K562 (cell line): ENCODE results near the gene CFAP298. TPM values are rescaled to one million over a fixed set of nuclear protein-coding genes. Genes with fewer than 3 reads are reported as not detected.
A peak's percentile ranks its signal among the peaks of the same experiment; 100 is the strongest.

ENCODE experiments used
- BRD9 ChIP-seq: fragments of 450-650 bp; IDR thresholded peaks from 2 replicates; pipeline ENCODE4 v1.6.1; 2018; ENCODE audit warnings: low read depth; ENCODE audit not compliant: partially characterized antibody
- CTCFL ChIP-seq: IDR thresholded peaks from 2 replicates; pipeline ENCODE4 v1.6.1; 2011; ENCODE audit warnings: borderline replicate concordance, low read depth, mild to moderate bottlenecking, moderate library complexity, low read length; ENCODE audit not compliant: insufficient read depth, poor library complexity, severe bottlenecking
- ERF ChIP-seq: fragments of 450-650 bp; formaldehyde crosslinking; IDR thresholded peaks from 2 replicates; pipeline ENCODE4 v1.4.0; 2020; ENCODE audit warnings: mild to moderate bottlenecking, mixed read lengths
- HBP1 ChIP-seq: fragments of 450-650 bp; formaldehyde crosslinking; IDR thresholded peaks from 2 replicates; pipeline ENCODE4 v1.4.0; 2022; ENCODE audit warnings: missing genetic modification characterization
- HCFC1 ChIP-seq: IDR thresholded peaks from 2 replicates; pipeline ENCODE4 v1.6.1; 2012; ENCODE audit warnings: low read depth, low read length, improper control_type of control experiment
- NFATC3 ChIP-seq: fragments of 450-650 bp; IDR thresholded peaks from 2 replicates; pipeline ENCODE4 v1.6.1; 2017; ENCODE audit warnings: mild to moderate bottlenecking
- NFYB ChIP-seq: IDR thresholded peaks from 2 replicates; pipeline ENCODE4 v1.6.1; 2011; ENCODE audit warnings: mild to moderate bottlenecking, moderate library complexity; ENCODE audit not compliant: insufficient read length; ENCODE audit errors: extremely low read depth
- PPARD ChIP-seq: fragments of 250-450 bp; sonication (Bioruptor Pico); IDR thresholded peaks from 2 replicates; pipeline ENCODE4 v1.8.0; 2022; ENCODE audit warnings: inconsistent platforms, mild to moderate bottlenecking, moderate library complexity
- ZNF143 ChIP-seq: sonication (generic); formaldehyde crosslinking; IDR thresholded peaks from 2 replicates; pipeline ENCODE4 v1.9.0; 2022; ENCODE audit warnings: mild to moderate bottlenecking, missing genetic modification reagents
- ZNF311 ChIP-seq: fragments of 250-450 bp; sonication (Bioruptor Pico); IDR thresholded peaks from 2 replicates; pipeline ENCODE4 v1.4.0; 2020; ENCODE audit warnings: mild to moderate bottlenecking, moderate library complexity
- ZNF551 ChIP-seq: fragments of 250-450 bp; sonication (Bioruptor Pico); IDR thresholded peaks from 2 replicates; pipeline ENCODE4 v1.5.0; 2021; ENCODE audit warnings: mild to moderate bottlenecking, moderate library complexity
- ZNF699 ChIP-seq: fragments of 250-450 bp; sonication (Bioruptor Pico); IDR thresholded peaks from 2 replicates; pipeline ENCODE4 v1.8.0; 2021; ENCODE audit warnings: mild to moderate bottlenecking, moderate library complexity; ENCODE audit not compliant: insufficient replicate concordance
- ZSCAN29 ChIP-seq: fragments of 450-650 bp; IDR thresholded peaks from 2 replicates; pipeline ENCODE4 v1.6.1; 2017
- polyA plus RNA-seq, 8 experiments: library from polyadenylated mRNA; depleted of rRNA in 4 of 8; stranded (reverse) in 5 of 8; unstranded in 3 of 8; fragments of >200 nt; fragmentation: Nextera tagmentation in 2 of 8; fragmentation: Illumina TruSeq in 1 of 8; extraction: Ambion mirVana in 2 of 8; extraction: Trizol in 1 of 8; gene quantifications; 2 replicates each; pipeline versions ENCODE4 v1.2.1 to v1.2.3, GENCODE V29; 2011 to 2014; ENCODE audit warnings: inconsistent platforms in 1 of 8, missing spikeins in 1 of 8
- total RNA-seq, 7 experiments: library from RNA; depleted of rRNA in 6 of 7; stranded (reverse); fragments of >200 nt in 6 of 7; fragmentation: Illumina TruSeq in 2 of 7; extraction: Trizol in 2 of 7; gene quantifications; 2 replicates each; pipeline versions ENCODE4 v1.2.1 to v1.2.3, GENCODE V29; 2011 to 2021; ENCODE audit warnings: low replicate concordance in 1 of 7
- TF ChIP-seq, protein P1 (sequence below), 2 experiments: IDR thresholded peaks in 1 of 2; conservative IDR thresholded peaks in 1 of 2; 2 replicates each; pipeline ENCODE4 v1.6.1; 2016; ENCODE audit warnings: low read depth in 2 of 2, mild to moderate bottlenecking in 1 of 2, missing compliant biosample characterization in 1 of 2, missing genetic modification characterization in 1 of 2, moderate library complexity in 1 of 2
- TF ChIP-seq, protein P2 (sequence below): fragments of 450-650 bp; IDR thresholded peaks from 2 replicates; pipeline ENCODE4 v1.7.1; 2018; ENCODE audit warnings: mild to moderate bottlenecking, low read depth; ENCODE audit not compliant: partially characterized antibody
- TF ChIP-seq, protein P3 (sequence below): fragments of 450-650 bp; IDR thresholded peaks from 2 replicates; pipeline ENCODE4 v1.6.1; 2016; ENCODE audit warnings: missing biosample characterization, missing genetic modification characterization

CFAP298 gene
- total and polyA plus RNA-seq, 9 of the 15 experiments (the other 6 are each of a cell fraction or from before 2014, with no cell fraction given): 31.4 to 178 (median 89.7) TPM

- TF ChIP-seq, protein P1, sequence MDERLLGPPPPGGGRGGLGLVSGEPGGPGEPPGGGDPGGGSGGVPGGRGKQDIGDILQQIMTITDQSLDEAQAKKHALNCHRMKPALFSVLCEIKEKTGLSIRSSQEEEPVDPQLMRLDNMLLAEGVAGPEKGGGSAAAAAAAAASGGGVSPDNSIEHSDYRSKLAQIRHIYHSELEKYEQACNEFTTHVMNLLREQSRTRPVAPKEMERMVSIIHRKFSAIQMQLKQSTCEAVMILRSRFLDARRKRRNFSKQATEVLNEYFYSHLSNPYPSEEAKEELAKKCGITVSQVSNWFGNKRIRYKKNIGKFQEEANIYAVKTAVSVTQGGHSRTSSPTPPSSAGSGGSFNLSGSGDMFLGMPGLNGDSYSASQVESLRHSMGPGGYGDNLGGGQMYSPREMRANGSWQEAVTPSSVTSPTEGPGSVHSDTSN (CRISPR knock-in tag; IDR thresholded peaks at IDR 0.05; ENCODE audit: low read depth): no peak
- TF ChIP-seq, protein P1 (tag; conservative IDR thresholded peaks at IDR 0.05; ENCODE audit: low read depth): no peak
- no peak for TF ChIP-seq ZNF311 (CRISPR knock-in tag)
- TF ChIP-seq CTCFL: no peak
- TF ChIP-seq ZNF699 (CRISPR knock-in tag): no peak
- no peak for TF ChIP-seq NFYB
- TF ChIP-seq, protein P2, sequence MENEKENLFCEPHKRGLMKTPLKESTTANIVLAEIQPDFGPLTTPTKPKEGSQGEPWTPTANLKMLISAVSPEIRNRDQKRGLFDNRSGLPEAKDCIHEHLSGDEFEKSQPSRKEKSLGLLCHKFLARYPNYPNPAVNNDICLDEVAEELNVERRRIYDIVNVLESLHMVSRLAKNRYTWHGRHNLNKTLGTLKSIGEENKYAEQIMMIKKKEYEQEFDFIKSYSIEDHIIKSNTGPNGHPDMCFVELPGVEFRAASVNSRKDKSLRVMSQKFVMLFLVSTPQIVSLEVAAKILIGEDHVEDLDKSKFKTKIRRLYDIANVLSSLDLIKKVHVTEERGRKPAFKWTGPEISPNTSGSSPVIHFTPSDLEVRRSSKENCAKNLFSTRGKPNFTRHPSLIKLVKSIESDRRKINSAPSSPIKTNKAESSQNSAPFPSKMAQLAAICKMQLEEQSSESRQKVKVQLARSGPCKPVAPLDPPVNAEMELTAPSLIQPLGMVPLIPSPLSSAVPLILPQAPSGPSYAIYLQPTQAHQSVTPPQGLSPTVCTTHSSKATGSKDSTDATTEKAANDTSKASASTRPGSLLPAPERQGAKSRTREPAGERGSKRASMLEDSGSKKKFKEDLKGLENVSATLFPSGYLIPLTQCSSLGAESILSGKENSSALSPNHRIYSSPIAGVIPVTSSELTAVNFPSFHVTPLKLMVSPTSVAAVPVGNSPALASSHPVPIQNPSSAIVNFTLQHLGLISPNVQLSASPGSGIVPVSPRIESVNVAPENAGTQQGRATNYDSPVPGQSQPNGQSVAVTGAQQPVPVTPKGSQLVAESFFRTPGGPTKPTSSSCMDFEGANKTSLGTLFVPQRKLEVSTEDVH: peak; percentile 96
- 0 out of 2 replicates have a peak, but pooled peaks have one; percentile 18 for TF ChIP-seq ZNF143
- peak; percentile 88 for TF ChIP-seq NFATC3
- no peak for TF ChIP-seq ZSCAN29
- peak; percentile 77 for TF ChIP-seq HCFC1
- no peak for TF ChIP-seq BRD9
- TF ChIP-seq ERF (CRISPR knock-in tag): 0 out of 2 replicates have a peak, but pooled peaks have one; percentile 13
- no peak for TF ChIP-seq ZNF551 (CRISPR knock-in tag)
- TF ChIP-seq HBP1 (CRISPR knock-in tag): no peak
- TF ChIP-seq, protein P3, sequence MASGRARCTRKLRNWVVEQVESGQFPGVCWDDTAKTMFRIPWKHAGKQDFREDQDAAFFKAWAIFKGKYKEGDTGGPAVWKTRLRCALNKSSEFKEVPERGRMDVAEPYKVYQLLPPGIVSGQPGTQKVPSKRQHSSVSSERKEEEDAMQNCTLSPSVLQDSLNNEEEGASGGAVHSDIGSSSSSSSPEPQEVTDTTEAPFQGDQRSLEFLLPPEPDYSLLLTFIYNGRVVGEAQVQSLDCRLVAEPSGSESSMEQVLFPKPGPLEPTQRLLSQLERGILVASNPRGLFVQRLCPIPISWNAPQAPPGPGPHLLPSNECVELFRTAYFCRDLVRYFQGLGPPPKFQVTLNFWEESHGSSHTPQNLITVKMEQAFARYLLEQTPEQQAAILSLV (tag): no peak
- no peak for TF ChIP-seq PPARD (CRISPR knock-in tag)
These were observed at the start of gene CFAP298 (continued) for GRCh38 chr21:32612075-32612998.
